OCI-LY7 (cell line): ENCODE measurements around the gene RALGAPA2.

ENCODE experiments used
- EZH2phosphoT487 ChIP-seq: fragments of 200-600 bp; sonication (generic); IDR thresholded peaks from 2 replicates; pipeline ENCODE4 v1.6.1; 2018; ENCODE audit warnings: low read depth, borderline replicate concordance, mild to moderate bottlenecking, mixed run types, antibody characterized with exemption, low read length, moderate library complexity, mixed read lengths
- TF ChIP-seq, protein P1 (sequence below): fragments of 200-600 bp; sonication (generic); conservative IDR thresholded peaks from 2 replicates; pipeline ENCODE4 v1.5.1; 2014; ENCODE audit warnings: mild to moderate bottlenecking, antibody characterized with exemption, low read length, moderate library complexity, mixed read lengths

DNA sequence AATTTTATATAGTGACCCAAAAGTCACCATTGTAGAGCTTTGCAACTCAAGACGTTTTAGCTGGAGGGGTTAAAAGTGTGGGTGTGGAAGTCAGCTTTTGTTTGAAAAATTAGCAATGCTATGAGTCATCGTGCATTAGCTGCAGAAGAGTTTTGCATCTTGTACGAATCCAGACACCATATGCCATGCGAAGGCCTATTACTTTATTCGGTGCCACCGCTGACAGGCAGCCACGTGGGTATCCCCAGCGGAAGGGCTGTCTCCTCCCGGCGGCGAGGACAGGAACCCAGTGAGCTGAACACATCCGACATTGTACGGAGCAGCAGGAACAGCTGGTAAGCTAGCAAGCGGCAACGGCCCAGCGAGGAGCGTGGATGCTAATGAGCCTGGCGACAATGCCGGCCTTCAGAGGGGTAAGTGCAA, 260.2 kb downstream of the RALGAPA2 start:
- TF ChIP-seq EZH2phosphoT487, result no peak
- TF ChIP-seq, protein P1, sequence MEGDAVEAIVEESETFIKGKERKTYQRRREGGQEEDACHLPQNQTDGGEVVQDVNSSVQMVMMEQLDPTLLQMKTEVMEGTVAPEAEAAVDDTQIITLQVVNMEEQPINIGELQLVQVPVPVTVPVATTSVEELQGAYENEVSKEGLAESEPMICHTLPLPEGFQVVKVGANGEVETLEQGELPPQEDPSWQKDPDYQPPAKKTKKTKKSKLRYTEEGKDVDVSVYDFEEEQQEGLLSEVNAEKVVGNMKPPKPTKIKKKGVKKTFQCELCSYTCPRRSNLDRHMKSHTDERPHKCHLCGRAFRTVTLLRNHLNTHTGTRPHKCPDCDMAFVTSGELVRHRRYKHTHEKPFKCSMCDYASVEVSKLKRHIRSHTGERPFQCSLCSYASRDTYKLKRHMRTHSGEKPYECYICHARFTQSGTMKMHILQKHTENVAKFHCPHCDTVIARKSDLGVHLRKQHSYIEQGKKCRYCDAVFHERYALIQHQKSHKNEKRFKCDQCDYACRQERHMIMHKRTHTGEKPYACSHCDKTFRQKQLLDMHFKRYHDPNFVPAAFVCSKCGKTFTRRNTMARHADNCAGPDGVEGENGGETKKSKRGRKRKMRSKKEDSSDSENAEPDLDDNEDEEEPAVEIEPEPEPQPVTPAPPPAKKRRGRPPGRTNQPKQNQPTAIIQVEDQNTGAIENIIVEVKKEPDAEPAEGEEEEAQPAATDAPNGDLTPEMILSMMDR, result no peak
